HG03175 (cell line): ENCODE data around the gene SLC25A26.
"Not testable (repeated sequence)": the region's sequence is repeated elsewhere in the genome, so short reads cannot be mapped to it uniquely, and the experiment has no call there.

Experiments
- ATAC-seq: cut with Tn5 transposase; IDR thresholded peaks from one replicate; pipeline ENCODE4 v1.9.1; 2021; ENCODE audit warnings: mild to moderate bottlenecking, moderate library complexity; ENCODE audit not compliant: unreplicated experiment

SLC25A26 gene

DNA sequence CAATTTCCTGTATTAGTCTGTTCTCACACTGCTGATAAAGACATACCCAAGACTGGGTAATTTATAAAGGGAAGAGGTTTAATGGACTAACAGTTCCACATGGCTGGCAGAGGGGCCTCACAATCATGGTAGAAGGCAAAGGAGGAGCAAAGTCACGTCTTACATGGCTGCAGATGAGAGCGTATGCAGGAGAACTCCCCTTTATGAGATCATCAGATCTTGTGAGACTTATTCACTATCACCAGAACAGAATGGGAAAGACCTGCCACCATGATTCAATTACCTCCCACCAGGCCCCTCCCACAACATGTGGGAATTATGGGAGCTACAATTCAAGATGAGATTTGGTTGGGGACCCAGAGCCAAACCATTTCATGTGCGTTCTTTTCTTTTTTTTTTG lies 5.3 kb downstream of the SLC25A26 start:
- ATAC-seq: not testable (repeated sequence)

DNA sequence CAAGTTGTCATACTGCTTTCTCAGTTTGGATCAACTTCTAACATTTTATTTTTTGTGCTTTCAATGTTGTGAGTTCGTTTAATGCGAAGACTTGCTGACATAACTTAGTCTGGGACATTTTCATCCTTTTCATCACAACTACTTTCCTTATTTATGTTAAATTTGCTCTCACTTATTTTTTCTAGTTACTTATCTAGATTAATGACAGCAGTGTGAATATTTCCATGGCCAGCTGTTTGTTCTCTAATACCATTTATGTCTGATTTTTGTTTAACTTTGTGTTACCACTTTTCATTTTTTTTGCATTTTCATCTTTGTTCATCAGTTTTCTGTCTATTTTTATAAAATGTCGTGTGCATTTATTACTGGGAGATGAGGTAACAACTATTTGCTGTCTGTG lies 6.2 kb downstream of the SLC25A26 start:
- no peak for ATAC-seq

DNA sequence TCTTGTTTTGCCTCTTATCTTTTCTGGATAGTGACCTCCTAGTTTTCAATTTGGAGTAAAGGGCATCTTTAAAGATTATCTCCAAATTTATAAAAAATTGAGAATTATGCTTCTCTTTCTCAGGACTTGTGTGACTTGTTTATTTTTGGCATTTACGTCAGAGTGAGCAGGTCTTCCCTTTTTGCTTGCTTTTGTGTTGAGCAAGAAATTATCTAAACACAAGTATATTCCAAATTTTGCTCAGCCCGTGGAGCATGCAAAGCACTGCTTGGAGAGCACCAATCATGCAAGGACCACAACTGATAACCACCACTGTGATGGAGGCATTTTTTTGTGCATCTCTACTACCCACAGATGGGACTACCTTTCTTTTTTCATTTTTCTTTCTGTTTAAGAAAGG lies 7.1 kb downstream of the SLC25A26 start:
- ATAC-seq: no peak

DNA sequence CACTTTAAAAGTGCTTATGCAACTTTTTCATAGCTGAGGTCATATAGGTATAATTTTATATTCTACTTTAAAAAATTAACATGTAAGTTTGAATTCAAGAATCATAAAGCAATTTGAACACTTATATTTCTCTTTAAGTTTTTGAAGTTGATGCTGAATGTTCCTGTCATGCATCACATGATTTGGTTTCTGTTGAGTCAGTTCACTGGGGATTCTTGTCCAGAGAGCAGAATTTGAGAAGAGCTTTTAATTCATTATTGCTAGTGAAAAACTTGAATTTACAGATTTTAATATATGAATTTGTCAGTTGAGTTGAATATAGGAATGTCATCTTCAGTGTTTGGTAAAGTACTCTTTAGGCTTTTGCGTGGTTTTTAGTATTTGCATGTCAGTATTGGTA lies 7.9 kb downstream of the SLC25A26 start:
- ATAC-seq: no peak

DNA sequence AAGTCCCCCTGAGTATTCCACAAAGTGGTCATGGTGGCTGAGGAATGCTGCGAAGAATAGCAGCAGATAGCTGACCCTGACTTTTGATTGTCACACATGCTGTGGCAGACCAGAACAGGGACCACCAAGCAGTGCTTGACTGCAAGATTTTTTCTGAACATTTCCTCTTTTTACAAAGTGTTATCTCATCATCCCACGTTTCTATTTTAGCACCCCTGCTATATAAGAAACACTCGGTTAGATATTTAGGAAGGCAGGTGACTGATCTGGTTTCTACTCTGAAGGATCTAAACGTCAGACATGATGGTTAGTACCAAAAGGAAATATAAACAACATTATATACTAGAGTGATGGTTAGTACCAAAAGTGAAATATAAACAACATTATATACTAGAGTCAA lies 9.1 kb downstream of the SLC25A26 start:
- no peak for ATAC-seq

DNA sequence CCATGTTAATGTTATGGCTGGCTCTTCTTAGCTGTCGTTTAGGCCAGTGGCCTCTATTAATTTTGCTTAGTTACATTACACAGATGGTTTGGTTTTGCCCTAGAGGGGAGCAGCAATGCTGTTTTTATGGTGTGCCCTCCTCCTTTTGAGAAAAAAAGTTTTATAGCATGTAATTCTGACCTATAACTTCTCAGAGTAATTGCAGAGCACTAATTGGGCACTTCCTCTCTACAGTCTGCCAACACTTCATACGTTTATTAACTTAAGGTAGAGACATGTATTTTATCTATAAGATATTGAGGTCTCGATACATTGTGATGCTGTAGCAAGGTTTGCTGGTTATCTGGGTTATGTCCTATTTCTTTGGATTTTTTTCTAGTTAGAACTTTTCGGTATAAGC lies 12.2 kb downstream of the SLC25A26 start:
- no peak for ATAC-seq

DNA sequence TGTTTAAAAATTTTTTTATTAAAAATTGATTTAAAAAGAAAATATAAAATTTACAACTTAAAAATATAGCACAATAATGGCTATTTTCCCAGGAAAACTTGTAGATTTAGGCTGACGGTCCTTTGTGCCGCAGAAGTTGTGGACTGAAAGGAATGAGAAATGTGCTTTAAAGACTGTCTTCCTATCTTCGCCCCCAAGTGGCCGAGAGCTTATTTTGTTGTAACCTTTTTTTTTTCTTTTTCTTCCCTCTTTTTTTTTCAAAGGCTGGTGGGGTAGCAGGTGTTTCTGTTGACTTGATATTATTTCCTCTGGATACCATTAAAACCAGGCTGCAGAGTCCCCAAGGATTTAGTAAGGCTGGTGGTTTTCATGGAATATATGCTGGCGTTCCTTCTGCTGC lies 15.5 kb downstream of the SLC25A26 start:
- ATAC-seq: no peak

DNA sequence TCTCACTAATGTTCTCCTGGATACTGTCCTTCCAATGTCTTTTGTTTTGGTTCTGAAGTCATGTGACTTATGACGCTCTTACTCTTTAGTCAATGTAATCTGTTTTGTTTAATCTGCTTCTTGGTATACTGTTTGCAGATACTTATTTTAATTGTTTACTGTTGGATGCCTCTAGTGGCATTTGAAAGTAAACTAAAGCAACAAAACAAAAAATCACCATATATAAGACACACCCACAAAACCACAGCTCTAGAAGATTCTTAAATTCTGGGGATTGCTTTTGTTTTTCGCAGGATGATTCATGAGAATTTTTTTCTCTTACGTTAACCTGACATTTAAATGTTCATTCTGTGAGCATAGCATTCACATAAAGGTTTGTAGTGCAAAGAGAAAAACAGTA lies 16.8 kb downstream of the SLC25A26 start:
- no peak for ATAC-seq

DNA sequence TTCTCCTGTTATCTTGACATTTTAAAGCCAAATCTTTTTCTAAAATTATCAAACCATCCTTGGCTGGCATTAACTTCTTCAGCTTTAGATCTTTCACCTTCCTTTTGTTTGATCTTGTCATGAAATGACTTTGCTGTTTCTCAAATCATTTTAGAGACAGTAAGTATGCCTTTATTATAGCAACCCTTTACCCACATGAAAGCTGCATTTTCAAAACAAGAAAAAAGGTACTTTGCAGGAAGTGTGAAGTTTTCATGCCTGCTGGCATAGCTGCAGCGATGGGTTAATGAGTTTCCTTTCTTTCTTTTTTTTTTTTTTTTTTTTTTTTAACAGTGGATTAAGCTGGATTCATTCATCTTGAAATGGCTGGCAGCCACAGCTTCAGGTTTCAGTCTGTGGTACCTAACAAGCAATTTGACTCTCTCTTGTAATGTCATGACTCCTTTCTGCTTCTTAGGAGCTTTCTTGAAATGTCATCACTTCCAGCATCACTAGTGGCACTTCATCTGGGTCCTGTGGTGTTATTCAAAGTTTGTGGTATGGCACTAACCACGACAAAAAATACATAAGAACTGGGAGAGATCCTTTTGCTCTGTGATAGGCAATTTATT lies 18.8 kb downstream of the SLC25A26 start:
- ATAC-seq: no peak

DNA sequence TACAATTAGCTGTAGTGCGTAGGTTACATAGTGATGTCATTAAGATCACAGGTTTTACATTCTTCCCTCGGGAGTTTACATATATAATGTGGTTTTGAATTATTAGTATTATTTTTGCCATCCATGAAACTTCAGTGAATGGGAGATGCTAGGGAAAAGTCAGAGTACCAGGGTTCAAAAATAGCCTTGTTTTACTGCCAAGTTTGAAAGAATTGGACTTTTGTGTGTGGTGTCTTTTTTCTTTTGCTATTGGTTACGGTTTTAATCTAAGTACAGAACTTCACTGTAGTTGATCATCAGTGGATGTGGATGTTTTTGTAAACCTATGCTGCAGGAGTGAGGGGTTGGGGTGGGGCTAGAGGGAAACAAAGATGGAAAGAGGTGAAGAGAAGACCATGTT lies 20.7 kb downstream of the SLC25A26 start:
- ATAC-seq: no peak

DNA sequence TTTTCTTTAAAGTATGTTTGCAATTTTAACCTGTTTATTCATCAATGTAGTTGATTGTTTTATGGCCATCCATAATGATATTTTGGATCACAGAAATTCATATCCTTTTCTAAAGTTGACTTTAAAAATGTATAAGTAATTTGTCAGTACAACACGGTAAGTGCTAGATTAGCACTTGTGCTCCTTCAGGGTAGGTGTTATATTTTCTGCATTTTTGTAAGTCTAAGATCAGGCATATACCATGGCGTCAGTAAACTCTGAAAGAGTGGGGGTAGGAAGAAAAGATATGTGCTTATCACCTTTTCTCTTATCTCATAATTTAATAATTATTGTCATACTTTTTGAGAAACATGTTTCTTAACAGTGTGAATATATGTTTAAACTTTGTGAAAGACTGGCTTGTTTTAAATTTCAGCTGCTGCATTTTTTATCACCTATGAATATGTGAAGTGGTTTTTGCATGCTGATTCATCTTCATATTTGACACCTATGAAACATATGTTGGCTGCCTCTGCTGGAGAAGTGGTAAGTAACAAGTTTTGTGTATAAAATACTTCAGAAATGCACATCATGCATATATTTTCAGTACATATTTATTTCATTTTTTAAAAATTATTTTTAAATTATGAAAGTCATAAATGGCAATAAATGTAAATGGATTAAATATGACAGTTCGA lies 22.1 kb downstream of the SLC25A26 start:
- no peak for ATAC-seq

DNA sequence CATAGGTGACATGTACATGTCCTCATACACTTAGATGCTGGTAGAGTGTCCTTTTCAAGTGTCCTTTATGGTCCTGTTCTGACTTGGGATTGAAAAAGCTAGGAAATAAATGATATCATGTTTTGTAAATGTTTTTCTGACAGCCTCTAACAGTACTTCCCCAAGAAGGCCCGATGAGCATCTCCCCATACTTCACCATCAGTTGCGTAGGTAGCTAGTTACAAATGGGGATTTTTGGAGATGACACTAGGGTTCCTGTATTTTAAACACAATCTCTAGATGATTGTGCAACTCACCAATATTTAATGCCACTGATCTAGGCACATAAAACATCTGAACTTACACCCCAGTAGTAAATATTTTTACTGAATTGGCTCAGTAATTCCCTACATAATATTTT lies 27.8 kb downstream of the SLC25A26 start:
- no peak for ATAC-seq

DNA sequence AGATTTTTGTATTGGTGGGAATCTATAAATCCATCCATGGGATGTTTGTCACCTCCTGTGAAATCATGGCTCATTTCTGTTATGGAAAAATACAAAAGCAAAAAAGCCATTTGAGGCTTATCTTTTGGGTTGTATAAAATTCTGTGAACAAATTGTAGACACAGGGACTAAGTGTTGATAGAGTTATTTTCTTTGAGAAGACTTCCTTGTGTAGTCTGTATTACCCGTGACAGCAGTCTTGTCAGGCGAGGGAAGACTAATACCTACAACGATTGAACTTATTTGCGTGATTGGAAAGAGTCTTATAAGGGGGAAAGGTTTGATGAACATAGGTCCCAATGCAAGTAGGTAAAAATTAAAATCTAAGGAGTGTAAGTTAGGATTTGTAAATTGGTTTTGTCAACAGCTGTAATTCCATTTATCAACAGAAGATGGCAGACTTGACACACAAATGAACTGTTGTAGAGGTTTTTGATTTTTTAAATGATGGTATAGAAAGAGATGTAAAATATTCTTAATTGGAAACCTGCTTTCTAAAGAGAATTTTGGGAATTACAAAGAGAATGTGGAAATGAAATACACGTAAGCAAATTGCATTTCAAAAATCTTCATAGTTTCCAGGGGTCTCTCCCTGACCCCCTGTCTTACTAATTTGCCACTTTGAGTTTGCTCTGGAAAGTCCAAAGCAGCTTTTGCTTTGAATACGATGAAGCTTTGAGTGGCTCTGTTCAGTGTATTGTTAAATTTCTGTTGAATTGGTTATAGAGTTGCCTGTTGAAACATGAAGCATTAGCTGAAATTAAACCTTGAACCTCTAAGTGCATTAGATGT lies 33.2 kb downstream of the SLC25A26 start:
- ATAC-seq: no peak

DNA sequence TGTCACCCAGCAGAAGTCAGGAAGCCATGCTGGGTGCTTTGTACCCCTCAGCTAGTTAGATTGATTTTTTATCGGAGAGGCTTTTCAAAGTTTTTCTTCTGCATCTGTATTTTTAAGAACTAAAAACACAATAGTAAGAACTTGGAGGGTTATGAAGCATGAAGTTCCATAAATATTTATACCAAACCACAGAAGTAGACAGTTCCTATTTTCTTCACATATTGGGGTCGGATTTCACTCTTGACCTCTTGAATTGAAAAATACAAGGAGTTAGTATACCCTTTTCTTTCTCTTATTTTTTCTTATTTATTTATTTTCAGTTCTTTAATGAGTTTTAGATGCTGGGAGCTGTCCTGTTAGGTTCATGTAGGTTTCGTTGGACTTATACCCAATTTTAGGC lies 35.1 kb downstream of the SLC25A26 start:
- no peak for ATAC-seq

DNA sequence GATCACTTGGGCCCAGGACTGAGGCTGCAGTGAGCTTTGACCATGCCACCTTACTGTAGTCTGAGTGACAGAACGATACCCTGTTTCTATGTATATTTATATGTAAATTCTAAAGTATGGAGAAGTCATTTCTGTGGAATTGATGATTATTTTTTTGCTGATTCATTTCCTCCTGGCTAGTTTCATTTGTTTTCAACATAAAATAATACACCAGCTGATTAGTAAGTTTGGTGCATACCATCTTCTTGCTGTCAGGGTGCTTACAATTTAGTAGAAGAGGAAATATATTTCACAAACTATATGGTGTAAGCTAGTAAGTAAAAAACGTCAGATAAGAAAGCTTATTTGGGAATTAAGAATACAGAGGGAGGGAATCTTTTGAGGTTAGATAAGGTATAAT lies 36.0 kb downstream of the SLC25A26 start:
- no peak for ATAC-seq

DNA sequence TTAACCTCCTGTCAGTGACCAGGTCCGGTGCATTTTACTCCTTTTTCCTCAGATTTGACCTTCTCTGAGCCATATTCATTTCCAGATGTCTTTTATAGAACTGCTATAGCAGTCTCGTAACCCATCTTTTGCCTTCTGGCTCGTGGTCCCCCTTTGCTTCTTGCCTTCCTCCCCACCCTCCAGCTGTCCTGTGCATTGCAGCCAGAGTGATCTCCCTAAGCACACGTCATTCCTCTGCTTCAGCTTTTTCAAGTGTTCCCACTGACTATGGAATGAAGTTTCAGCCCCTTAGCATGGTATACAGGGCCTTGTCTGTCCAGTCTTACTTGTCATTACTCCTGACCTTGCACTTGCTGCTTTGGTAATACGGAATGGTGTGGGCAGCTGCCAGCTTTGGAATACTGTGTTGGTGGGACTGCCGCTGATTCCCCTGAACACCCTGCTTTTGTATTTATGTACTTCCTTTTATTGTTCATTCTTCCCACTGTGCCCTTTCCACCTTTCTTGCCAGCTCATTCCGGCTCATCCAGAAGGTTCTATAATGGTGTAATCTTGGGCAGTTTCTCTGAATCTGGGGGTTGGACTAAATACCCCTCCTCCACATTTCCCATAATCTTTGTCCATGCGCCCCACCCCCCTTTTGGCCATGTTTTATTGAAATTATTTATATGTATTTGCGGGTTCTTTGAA lies 38.9 kb downstream of the SLC25A26 start:
- ATAC-seq: no peak

DNA sequence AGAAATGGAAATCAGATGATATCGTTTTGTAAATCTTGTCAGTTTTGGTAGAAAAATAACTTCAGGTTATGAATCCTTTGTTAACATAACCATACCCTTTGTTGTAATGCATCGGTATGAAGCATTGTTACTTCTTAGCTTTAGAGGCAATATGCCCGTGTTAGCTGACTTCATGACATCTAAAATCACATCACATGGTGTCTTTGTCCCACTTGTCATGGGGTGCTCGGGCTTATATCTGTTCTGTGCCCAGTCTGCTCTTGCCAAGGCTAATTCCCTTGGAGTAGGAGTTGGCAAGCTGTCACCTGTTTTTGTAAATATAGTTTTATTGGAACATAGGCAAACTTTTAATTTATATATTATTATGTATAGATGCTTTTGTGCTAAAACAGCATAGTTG lies 39.6 kb downstream of the SLC25A26 start:
- no peak for ATAC-seq

DNA sequence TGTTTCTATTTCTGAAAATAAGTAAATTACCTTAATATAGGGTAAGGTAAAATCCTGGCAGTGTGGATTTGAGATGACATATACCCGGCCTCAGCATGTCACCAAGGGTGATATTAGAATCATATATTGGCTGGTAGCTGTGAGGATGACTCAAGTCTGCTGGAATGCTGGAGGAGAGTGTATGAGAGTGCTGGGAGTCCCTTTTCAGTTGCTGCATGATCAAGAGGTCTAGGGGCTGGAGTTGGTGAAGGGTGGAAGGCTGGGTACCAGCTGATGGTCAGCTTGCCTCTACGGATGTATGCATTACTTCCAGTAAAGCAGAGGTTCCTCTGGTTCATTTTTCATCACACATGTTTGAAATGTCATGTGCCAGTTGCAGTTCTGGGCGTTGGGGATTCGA lies 40.6 kb downstream of the SLC25A26 start:
- no peak for ATAC-seq

DNA sequence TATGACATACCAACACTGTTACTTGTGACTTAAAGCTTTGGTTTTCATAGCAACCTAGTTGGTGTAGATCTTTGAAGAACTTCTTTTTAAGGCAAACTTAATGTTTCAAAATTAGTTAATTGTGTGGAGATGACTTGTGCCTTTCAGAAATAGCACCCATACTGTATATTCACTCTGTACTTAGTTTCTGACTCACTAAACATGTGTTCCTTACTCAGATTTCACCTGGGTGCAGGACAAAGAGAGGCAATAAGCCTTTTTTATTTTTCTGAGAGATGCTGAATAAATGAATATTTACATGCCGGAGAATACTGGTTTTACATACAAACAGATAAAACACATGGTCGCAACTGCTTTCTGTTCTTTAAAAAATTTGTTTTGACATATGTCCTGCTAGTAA lies 44.8 kb downstream of the SLC25A26 start:
- ATAC-seq: no peak

DNA sequence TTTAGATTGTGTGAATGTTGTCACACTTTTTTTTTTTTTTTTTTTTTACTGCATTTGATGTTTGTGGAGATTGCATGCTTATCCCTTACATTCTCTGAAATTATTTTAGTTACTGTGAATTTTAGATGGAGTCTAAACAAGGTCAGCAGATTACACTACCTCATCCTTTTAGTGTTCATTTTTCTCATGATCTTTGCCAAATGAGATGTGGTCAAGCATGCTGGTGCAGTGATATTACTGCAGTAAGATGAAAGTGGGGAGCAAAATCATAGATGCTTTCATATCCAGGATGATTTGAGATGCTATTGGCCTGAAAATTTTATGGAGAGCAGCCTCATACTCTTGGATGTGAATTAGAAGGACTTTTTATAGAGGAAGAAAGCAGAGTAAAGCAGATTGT lies 45.8 kb downstream of the SLC25A26 start:
- ATAC-seq: no peak

DNA sequence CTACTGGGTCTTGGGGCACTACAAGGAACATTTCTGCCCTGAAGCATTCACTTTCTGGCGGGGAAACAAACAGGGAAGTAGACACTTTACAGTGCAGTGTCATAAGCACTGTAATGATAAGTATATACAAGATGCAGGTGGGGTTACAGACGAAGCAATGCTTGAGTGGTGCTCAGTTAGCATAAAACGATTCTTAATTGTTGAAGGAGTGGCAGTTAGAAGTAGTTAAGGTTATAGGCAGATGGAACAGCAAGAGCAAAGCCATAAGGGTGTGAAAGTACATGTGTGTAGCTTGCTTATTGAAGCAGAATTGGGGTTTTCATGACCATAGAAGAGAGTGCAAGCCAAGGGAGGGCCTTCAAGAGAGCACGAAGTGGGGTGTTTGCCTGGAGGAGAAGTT lies 46.2 kb downstream of the SLC25A26 start:
- ATAC-seq: peak; percentile 51

DNA sequence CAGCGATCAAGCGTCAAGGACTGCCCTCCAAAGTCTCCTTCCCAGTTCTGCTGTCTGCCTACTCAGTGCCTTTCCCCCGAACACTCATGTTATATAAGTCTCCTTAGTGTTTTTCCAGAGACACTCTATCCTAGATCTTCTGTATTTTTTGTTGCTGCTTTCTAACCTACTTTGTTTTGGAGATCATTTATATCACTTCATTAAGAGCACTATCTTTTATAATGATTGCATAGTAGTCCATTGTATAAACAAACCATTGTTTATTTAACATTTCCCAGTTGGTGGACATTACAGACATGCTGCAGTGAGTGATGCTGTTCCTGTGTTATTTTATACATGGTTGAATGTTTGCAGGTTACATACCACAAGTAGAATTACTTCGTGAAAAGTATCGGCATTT lies 47.1 kb downstream of the SLC25A26 start:
- ATAC-seq: no peak
